GM19455 (cell line): ENCODE measurements around the gene ACIN1.

Experiments
- ATAC-seq: cut with Tn5 transposase; IDR thresholded peaks from one replicate; pipeline ENCODE4 v1.9.1; 2021; ENCODE audit not compliant: unreplicated experiment

The ACIN1 gene

DNA sequence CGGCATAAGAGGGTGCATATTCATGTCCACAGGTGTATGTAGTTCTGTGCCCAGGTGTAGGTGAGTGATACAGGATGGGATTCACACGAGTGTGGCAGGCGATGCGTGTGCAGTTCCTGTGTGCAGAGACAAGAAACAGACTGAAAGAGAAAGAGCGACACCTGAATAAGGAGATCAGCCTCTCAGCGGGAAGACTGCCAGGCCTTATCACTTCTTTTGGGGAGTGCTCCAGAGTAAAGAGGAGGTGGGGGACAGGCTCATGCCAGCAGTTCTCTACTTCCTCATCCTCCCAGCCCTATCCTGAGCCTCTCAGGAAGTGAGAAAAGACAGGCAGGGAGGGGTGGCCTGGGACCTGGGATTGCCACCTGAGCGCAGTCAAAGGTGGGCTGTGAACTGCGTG, 50.1 kb downstream of the ACIN1 start:
- no peak for ATAC-seq

DNA sequence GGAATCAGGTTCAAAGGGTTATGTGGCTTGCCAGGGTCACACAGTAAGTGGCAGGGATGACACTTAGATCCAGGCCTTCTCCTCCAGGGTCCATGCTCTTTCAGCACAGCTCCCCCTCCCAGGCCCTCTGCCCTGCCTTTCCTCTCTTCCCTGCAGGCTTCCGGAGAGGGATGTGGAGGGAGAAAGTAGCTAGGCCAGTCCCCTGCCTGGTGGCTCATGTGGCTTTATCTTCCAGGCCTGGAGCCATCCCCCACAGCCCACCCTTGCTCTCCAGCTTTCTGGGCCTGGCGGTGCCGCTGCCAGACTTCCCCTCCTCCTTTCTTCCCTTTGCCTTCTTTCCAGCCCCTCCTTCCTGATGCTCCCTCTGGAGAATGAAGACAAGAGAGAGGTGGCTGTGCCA, 51.2 kb downstream of the ACIN1 start:
- ATAC-seq, result no peak

DNA sequence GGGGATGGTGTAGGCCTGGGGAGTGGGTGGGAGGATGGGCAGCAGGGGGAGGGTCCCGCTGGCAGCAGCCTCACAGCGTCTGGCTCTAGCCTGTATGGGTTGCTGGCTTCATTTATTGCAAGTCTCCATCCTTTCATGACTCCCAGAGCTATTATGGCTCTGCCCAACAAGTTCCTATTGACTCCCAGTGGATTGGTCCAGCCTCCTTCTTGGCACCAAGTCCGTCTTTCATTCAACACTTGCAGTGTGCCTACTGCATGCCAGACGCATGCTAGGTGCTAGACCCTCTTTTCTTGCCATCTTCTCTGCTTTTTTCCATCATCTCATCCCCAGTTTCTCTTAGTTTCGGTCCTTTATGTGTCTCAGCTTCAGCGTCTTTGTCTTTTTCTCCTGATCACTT, 51.8 kb downstream of the ACIN1 start:
- no peak for ATAC-seq

DNA sequence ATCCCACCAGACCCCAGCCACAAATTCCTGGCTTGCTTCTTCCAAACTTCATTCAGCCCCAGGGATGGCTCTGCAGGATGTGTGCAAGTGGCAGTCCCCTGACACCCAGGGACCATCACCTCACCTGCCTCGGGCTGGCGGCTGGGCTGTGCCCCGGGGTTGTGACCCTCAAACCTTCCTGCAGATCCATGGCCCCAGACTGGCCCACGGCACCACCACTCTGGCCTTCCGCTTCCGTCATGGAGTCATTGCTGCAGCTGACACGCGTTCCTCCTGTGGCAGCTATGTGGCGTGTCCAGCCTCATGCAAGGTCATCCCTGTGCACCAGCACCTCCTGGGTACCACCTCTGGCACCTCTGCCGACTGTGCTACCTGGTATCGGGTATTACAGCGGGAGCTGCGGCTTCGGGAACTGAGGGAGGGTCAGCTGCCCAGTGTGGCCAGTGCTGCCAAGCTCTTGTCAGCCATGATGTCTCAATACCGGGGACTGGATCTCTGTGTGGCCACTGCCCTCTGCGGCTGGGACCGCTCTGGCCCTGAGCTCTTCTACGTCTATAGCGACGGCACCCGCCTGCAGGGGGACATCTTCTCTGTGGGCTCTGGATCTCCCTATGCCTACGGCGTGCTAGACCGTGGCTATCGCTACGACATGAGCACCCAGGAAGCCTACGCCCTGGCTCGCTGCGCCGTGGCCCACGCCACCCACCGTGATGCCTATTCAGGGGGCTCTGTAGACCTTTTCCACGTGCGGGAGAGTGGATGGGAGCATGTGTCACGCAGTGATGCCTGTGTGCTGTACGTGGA, 52.6 kb downstream of the ACIN1 start, which contains the start of gene PSMB11:
TSS of gene PSMB11 (plus strand) at position 51 of the 804 bp plus-strand sequence. CDS start at position 65, 14 bp downstream.
- ATAC-seq, result no peak

DNA sequence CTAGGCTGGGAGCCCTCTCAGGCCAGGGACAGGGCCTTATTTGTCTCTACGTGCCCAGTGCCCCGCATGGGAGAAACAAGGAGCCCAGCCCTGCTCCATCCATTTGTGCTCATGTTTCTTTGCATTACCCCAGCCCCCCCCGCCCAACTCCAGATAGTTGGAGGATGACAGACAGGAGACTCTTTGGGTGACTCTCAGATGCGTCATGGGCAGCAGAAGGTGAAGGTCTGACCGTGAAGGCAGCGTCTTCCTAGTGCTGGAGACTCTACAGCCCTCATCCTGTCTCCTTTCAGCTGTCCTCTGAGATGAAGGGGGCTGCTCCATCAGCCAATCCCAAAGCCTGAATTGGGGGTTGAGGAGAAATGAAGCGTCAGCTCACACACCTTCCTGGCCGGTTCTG, 53.2 kb downstream of the ACIN1 start:
- no peak for ATAC-seq

DNA sequence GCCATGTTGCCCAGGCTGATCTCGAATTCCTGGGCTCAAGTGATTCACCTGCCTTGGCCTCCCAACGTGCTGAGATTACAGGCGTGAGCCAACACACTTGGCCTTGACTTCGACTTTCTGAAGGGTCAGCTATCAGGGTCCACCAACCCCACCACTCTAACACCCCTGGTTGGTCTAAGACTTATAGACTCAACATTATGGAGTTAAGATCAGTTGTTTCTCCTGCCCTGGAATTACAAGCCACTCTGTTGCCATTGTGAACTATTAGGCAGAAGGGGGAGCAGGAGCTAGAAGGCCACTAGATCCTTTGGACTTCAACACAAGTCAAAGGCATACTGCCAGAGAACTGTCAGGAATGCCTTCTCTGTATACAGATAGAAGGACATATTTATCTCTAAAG, 54.8 kb downstream of the ACIN1 start:
- no peak for ATAC-seq

DNA sequence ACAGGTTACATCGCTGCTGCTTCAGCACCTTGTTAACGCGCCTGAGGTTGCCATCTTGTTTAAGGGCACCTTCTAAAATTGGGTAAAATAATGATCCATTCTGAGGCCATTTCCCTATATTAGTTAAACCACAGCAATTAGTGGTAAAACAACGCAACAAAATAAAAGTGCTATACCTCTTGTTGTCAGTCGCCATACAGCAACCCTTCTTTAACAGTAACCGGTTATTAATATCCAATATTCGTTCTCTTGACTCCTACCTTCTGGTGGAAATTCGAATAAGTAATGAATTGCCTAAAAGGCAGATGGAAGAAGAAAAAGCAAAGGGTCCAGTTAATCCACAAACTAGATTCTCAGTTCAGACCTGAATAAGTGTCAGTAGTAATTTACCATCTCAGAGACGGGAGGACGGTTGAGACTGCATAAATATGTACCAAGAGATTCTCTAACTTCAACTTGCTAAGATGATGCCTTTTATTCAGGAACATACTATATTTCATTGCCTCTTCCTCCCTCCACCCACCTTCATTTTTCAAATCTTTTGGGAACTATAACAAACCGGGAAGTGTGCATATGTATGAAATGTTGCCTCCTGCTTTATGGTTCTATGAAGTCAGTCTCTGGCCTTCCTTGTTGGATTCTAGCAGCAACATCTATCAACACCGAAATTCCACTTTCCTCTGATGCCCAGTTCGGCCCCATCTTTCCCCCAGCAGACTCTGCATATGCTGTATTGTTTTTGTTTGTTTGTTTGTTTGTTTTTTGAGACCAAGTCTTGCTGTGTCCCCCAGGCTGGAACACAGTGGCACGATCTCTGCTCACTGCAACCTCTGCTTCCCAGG, 59.4 kb downstream of the ACIN1 start:
- no peak for ATAC-seq

DNA sequence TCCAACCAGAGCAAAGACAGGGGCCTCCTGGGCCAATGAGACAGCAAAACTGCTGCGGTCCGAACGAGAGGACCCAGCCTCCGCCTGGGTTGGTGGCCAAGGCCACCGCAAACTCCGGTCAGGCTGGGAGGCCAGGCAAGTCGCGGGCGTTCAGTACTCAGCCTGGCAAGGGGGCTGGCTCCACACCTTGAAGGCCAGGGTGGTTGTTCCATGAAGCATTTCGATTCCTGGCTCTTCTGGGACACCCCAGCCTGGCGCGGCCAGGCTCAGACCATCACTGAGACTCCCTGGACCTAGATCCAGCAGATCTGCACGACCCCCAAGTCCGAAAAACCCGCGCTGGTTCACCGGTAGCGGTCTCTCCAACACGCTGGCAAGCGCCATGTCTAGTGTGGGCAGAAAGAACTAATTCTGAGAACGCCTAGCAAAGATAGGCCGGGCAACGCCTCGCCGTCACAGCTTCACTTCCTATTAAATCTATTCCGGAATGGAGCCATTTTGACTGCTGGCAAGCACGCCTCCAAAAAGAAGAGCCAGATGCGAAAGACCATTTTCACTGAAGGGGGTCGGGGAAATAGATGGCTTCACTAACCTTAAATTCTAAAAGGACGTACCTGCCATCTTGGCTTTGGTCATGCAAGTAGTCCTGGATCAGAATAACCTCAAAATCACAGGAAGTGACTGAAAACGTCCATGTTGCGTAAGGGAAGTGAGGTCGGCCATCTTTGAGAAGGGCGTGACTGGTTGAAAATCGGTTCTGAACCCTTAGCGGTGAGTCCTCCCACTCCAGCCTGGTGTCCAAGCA, 60.2 kb downstream of the ACIN1 start, which contains the start of gene PSMB5:
TSS of gene PSMB5 (minus strand) at position 403 of the 805 bp plus-strand sequence. CDS start at position 384, 19 bp downstream.
- peak; percentile 91 for ATAC-seq

DNA sequence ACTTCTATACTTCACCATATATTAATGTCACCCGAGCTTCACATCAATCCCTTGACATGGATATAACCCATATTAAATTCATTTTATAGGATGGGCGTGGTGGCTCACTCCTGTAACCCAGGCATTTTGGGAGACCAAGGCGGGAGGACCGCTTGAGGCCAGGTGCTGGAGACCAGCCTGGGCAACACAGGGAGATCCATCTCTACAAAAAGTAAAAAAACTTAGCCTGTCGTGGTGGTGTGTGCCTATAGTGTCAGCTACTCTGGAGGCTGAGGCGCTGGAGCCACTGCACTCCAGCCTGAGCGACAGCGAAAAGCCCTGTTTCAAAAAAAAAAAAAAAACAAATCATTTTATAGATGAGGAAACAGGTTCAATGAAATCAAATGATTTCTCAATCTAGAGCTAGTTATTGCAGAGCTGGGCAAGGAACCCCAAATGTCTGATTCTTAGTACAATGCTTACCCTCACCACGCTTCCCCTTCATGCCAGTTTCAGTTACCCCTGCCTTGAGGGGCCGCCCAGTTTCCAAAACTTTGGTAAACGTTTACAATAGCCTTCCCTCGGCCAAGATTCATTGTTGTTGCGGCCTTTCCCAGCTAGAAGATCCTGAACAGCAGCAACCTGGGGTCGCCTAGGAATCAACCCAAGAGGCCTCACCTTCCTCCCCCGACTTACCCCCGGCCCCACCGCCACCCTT, 61.0 kb downstream of the ACIN1 start:
- no peak for ATAC-seq

DNA sequence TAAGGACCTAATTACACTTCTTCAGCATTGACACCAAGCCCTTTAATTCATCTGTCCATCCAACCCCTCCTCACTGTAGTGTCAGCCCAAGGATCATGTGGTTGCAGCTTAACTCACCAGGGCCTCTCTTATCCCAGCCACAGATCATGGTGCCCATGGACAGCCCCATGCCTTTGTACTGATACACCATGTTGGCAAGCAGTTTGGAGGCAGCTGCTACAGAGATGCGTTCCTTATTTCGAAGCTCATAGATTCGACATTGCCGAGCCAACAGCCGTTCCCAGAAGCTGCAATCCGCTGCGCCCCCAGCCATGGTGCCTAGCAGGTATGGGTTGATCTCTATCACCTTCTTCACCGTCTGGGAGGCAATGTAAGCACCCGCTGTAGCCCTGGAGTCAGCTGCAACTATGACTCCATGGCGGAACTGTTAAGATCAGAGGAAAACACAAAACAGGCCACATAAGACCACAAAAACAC, 61.6 kb downstream of the ACIN1 start:
- no peak for ATAC-seq

DNA sequence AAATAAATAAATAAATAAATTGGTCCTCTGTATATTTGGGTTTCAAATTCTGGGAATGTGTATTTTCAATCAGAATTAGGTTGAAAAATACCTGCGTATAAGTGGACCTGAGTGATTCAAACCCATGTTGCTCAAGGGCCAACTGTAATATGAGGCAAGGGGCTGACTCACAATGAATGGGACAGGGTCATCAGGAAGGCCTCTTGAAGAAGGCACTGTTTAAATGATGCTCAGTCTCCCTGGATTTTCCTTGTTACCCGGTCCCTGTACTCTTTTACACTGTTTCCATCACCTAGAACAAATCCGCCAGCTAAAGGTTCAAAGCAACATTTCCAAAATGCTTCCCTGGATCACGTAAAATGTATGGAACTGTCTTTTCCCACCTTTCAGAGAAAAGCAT, 64.0 kb downstream of the ACIN1 start:
- ATAC-seq, result no peak

DNA sequence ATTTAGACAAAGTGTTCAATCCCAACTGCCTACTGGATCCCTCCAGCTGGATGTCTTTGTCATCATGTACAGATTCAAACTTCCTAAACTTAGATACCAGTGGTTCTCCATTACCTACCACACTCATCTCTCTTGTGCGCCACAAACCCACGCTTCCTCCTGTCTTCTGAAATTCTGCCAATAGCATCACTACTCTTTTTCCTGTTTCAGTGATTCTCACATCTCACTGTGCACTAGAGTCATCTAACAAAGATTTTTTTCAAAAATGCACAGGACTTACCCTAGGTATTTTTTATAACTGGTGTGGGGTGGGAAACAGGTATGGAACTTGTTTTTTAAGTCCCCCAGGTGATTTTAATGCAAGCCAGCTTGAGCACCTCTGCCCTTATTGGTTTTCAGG, 66.1 kb downstream of the ACIN1 start:
- ATAC-seq, result no peak

DNA sequence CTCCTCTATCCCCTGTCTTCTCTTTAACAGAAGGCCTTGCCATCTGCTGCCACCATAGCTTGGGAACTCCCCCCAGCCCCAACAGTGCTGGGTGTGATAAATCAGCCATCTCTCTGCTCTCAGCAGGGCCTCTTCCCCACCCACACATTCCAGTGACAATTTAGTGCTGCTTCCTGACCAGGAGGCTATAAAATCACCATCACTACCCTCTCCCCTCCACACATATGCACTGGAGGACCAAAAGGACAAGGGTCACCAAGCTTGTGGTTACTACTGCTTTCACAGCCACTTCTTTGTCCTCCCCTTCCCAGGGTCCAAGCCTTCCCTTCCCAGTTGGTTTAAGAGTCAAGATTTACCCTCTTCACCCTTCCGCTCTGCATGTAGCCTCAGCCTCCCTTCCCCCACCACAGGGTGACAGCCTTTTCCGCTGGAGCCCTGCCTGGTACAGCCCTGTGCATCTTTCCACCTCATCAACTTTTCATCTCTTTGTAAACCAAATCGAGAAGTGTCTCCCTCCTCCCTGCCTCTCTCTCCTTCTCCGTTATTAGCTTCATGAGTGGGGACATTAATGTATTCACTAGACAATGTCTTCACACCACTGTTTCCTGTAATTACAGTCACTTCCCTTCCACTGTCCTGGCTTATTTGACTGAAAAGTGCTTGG, 69.7 kb downstream of the ACIN1 start:
- ATAC-seq, result no peak

DNA sequence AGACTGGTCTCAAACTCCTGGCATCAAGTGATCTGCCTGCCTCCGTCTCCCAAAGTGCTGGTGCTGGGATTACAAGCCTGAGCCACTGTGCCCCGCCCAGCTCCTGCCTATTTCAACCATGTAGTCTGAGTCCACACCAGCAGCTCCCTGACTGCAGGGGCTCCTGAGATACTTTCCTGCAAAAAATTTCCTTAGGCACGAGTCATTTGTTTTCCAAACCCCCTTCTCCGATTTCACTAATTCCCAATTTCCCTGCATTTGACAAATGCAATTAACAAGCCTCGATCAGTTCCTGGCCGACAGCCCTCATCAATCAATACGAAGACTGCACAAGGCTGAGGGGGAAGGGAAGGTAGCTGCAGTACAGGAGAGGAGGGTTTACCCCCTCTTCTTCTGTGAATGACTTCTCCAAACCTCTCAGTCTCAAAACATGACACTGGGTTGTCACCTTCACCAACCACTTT, 70.3 kb downstream of the ACIN1 start:
- no peak for ATAC-seq

DNA sequence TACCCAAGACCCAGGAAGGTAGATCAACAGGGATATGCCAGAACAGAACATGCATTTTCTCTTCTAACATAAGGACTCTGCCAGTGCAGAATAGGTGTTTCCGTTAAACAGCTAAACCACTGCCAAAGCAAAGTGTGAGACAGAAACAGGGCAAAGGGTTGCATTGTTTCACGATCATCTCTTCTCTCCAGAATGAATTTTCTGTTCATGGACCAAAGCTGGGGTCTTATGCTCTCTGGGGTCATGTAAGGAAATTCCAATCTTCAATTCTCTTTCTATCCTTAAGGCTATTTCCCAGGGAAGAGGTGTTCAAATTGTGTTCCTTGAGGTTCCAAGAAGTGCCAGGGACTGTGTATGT, 71.2 kb downstream of the ACIN1 start:
- no peak for ATAC-seq

DNA sequence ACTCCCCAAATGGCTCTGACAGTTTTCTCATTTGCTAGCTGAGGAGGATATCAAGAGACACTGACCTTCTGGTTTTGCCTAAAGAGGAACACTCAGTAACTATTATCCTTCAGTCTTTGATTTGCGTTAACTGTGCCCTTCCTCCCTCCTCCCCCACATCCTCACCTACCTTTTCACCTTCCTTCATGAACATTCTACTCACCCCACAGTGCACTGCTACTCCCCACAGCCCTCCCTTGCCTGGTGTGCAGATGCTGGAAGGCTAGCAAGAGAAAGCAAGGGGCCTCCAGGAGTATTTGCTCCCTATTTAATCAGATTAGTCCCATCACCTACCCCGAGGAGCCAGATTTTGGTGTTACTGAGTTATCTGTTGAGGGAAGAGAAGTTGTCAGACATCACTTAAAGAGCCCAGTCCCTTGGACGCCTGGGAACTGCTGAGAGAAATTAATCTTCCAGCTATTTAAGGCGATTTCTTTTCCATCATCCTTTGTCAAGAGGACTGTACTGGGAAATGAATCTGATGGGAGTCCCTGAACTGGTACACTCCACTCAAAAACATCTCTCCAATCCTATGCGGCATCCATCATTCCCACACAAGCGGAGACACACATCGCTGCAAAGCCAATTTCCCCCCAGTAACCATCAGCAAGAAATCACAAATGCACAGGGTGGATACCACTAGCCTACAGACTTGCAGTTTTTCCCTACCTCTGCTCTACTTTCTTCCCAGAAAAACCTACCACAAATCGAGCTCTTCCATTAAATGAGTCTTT, 71.7 kb downstream of the ACIN1 start:
- ATAC-seq, result no peak

DNA sequence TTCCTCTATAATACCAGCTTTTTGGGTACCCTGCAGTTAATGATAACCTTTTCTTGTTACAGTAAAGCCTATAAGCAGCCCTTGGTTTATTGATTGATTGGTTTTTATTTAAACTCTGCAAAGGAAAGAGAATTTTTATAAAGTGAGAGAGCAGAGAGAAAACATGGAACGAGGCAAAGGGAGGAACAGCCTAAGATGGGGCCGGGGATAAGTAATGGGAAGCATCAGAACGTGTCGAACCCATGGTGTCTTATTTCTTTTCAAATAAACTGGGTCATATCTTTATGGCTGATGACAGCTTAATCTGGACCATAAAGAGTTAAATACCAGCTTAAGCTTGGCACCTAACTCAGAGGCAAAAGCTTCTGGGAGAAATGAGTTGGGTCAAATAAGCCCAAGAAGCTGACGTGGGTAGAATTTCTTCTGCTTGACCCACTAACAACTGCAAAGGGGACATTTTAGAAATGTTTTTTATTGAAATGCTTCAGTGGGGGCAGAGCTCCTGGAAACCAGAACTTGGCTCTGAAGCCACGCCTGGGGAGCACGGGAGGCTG, 73.0 kb downstream of the ACIN1 start:
- ATAC-seq, result no peak

DNA sequence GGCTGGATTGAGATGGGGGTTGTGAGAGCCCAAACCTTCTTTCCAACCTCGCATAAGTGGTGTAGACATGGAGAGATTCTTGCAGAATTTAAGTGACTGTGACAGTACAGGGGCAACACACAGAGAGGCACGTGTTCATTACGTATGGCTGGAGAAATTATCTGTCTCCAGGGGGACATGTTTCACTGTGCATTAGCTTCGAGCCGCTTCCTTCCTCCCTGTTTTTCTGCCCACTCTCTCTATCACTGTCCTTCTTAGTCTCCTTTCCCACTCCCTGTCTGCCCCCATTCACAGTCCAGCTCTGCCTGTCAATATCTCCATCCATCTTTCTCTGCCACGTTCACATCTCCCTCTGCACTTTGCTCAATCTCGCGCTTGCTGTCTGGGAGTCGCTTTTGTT, 73.5 kb downstream of the ACIN1 start:
- no peak for ATAC-seq
